K562 (cell line): ENCODE results near the gene DEFB113. TPM values are rescaled to one million over a fixed set of nuclear protein-coding genes. Genes with fewer than 3 reads are reported as not detected.
A peak's percentile ranks its signal among the peaks of the same experiment; 100 is the strongest.

Experiments
- CBFB ChIP-seq: sonication (generic); formaldehyde crosslinking; IDR thresholded peaks from 2 replicates; pipeline ENCODE4 v1.4.0; 2020; ENCODE audit warnings: mild to moderate bottlenecking, missing genetic modification reagents
- CEBPB ChIP-seq: fragments of 450-650 bp; IDR thresholded peaks from 2 replicates; pipeline ENCODE4 v1.6.1; 2016; ENCODE audit warnings: missing genetic modification characterization, missing compliant biosample characterization
- CHD2 ChIP-seq: IDR thresholded peaks from 2 replicates; pipeline ENCODE4 v1.6.1; 2011; ENCODE audit warnings: low read depth, low read length
- DPF2 ChIP-seq: fragments of 450-650 bp; IDR thresholded peaks from 2 replicates; pipeline ENCODE4 v1.6.1; 2016
- HNRNPUL1 ChIP-seq: fragments of 200-400 bp; formaldehyde crosslinking; IDR thresholded peaks from 2 replicates; pipeline ENCODE4 v1.6.1; 2017; ENCODE audit warnings: low read length
- JUND ChIP-seq, 2 experiments: IDR thresholded peaks; 2 replicates in 1 of 2; 3 replicates in 1 of 2; pipeline ENCODE4 v1.6.1; 2011; ENCODE audit warnings: borderline replicate concordance in 2 of 2, low read depth in 2 of 2, low read length in 2 of 2, improper control_type of control experiment in 1 of 2, missing biosample characterization in 1 of 2, missing genetic modification characterization in 1 of 2, missing genetic modification reagents in 1 of 2
- KLF13 ChIP-seq: fragments of 450-650 bp; IDR thresholded peaks from 2 replicates; pipeline ENCODE4 v1.6.1; 2016; ENCODE audit warnings: missing genetic modification characterization, low read depth, mild to moderate bottlenecking, missing compliant biosample characterization, moderate library complexity, borderline replicate concordance
- KLF6 ChIP-seq: fragments of 250-450 bp; sonication (Bioruptor Pico); IDR thresholded peaks from 2 replicates; pipeline ENCODE4 v1.4.0; 2020; ENCODE audit warnings: mild to moderate bottlenecking, moderate library complexity, borderline replicate concordance
- RBM39 ChIP-seq: fragments of 200-400 bp; formaldehyde crosslinking; optimal IDR thresholded peaks from 2 replicates; pipeline ENCODE3; 2018; ENCODE audit warnings: low read depth, low read length
- TBL1XR1 ChIP-seq, 2 experiments: IDR thresholded peaks; 2 replicates each; pipeline ENCODE4 v1.6.1; 2012; ENCODE audit warnings: improper control_type of control experiment in 2 of 2, low read length in 2 of 2, mild to moderate bottlenecking in 1 of 2
- ZBTB34 ChIP-seq: fragments of 250-450 bp; sonication (Bioruptor Pico); IDR thresholded peaks from 2 replicates; pipeline ENCODE4 v1.8.0; 2021; ENCODE audit warnings: mild to moderate bottlenecking, moderate library complexity
- ZFP30 ChIP-seq: fragments of 250-450 bp; sonication (Bioruptor Pico); IDR thresholded peaks from 2 replicates; pipeline ENCODE4 v1.8.0; 2022; ENCODE audit warnings: moderate library complexity, mild to moderate bottlenecking, inconsistent platforms, borderline replicate concordance
- ZNF175 ChIP-seq: fragments of 200-800 bp; sonication (Bioruptor generic); IDR thresholded peaks from 2 replicates; pipeline ENCODE4 v1.6.1; 2016; ENCODE audit warnings: low read depth, mild to moderate bottlenecking, missing genetic modification characterization, missing compliant biosample characterization
- ZNF24 ChIP-seq: fragments of 450-650 bp; IDR thresholded peaks from 2 replicates; pipeline ENCODE4 v1.6.1; 2016
- ZNF316 ChIP-seq: fragments of 450-650 bp; IDR thresholded peaks from 2 replicates; pipeline ENCODE4 v1.6.1; 2016
- ZNF347 ChIP-seq: fragments of 450-650 bp; formaldehyde crosslinking; IDR thresholded peaks from 2 replicates; pipeline ENCODE4 v1.4.0; 2020; ENCODE audit warnings: low read depth, mild to moderate bottlenecking, moderate library complexity
- ZNF407 ChIP-seq: fragments of 450-650 bp; IDR thresholded peaks from 2 replicates; pipeline ENCODE4 v1.6.1; 2016; ENCODE audit warnings: low read depth
- ZNF766 ChIP-seq: fragments of 200-800 bp; sonication (Bioruptor generic); conservative IDR thresholded peaks from 2 replicates; pipeline ENCODE4 v1.6.1; 2016; ENCODE audit warnings: missing genetic modification characterization, missing compliant biosample characterization
- ZNF780A ChIP-seq: fragments of 250-450 bp; sonication (Bioruptor Pico); IDR thresholded peaks from 2 replicates; pipeline ENCODE4 v1.5.0; 2021; ENCODE audit warnings: mild to moderate bottlenecking
- polyA plus RNA-seq, 8 experiments: library from polyadenylated mRNA; depleted of rRNA in 4 of 8; stranded (reverse) in 5 of 8; unstranded in 3 of 8; fragments of >200 nt; fragmentation: Nextera tagmentation in 2 of 8; fragmentation: Illumina TruSeq in 1 of 8; extraction: Ambion mirVana in 2 of 8; extraction: Trizol in 1 of 8; gene quantifications; 2 replicates each; pipeline versions ENCODE4 v1.2.1 to v1.2.3, GENCODE V29; 2011 to 2014; ENCODE audit warnings: inconsistent platforms in 1 of 8, missing spikeins in 1 of 8
- total RNA-seq, 7 experiments: library from RNA; depleted of rRNA in 6 of 7; stranded (reverse); fragments of >200 nt in 6 of 7; fragmentation: Illumina TruSeq in 2 of 7; extraction: Trizol in 2 of 7; gene quantifications; 2 replicates each; pipeline versions ENCODE4 v1.2.1 to v1.2.3, GENCODE V29; 2011 to 2021; ENCODE audit warnings: low replicate concordance in 1 of 7

The DEFB113 gene
- total and polyA plus RNA-seq, 9 of the 15 experiments (the other 6 are each of a cell fraction or from before 2014, with no cell fraction given), result not detected

DNA sequence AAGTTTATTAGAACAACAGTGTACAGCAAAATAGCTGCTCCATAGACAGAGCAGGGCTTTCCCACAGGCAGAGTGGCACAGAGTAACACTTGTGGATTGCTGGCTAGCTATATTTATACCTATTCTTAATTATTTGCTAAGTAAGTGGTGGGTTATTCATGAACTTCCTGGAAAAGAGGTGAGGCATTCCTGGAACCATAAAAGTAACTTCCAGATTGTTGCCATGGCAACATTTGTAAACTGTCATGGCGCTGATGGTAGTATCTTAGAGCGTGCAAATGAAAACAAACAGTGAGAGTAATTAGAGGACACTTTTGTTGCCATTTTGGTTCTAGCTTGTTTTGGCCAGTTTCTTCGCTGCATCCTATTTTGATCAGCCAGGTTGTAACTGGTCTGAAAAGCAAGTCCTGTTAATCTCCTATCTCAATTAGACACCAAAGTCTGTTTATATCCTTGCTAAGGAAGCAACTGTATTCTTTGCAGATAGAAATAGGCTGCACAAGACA, 29.4 kb downstream of the DEFB113 start (continued):
- TF ChIP-seq ZNF316, result no peak
- no peak for TF ChIP-seq ZNF24
- TF ChIP-seq ZNF175 (CRISPR knock-in tag), result 0 out of 2 replicates have a peak, but pooled peaks have one; percentile 41
- no peak for TF ChIP-seq ZBTB34 (CRISPR knock-in tag)
- TF ChIP-seq ZNF407, result no peak
- peak; percentile 72 for TF ChIP-seq ZNF766 (CRISPR knock-in tag)
- TF ChIP-seq JUND (IDR thresholded peaks at IDR 0.05; ENCODE audit: borderline replicate concordance, low read depth, low read length), result peak; percentile 60; the same call in 1 of the 2 replicates
- peak; percentile 61; the same call in 2 of the 3 replicates for TF ChIP-seq JUND (tag; IDR thresholded peaks at IDR 0.05; ENCODE audit: borderline replicate concordance, low read depth, low read length)
- peak; percentile 92 for TF ChIP-seq DPF2
- TF ChIP-seq KLF13 (tag), result no peak
- TF ChIP-seq HNRNPUL1, result no peak
- no peak for TF ChIP-seq RBM39
- TF ChIP-seq CBFB (CRISPR knock-in tag), result no peak
- no peak for TF ChIP-seq ZNF780A (CRISPR knock-in tag)
- no peak for TF ChIP-seq ZNF347 (CRISPR knock-in tag)
- no peak for TF ChIP-seq KLF6 (CRISPR knock-in tag)
- TF ChIP-seq CHD2, result no peak
- no peak for TF ChIP-seq ZFP30 (CRISPR knock-in tag)
- no peak for TF ChIP-seq CEBPB (tag)
- peak in 1 of 2 experiments; percentile 91; a peak in 2 of 4 replicates for TF ChIP-seq TBL1XR1 (IDR thresholded peaks at IDR 0.05; ENCODE audit: low read length in 2 of 2)
